ENCODE data around the gene ITGB2.

Gene ITGB2

GRCh38 chr21:44866780-44867179 lies 53.9 kb downstream of the ITGB2 start:
- no peak for DNase-seq

- peak in 1 of 2 donors; percentile 21 for DNase-seq
Observed at GRCh38 chr21:44865561-44866280, 55.0 kb downstream of the ITGB2 start.

- no peak for DNase-seq
Observed at GRCh38 chr21:44862869-44863685, 57.6 kb downstream of the ITGB2 start.

GRCh38 chr21:44858791-44859190 lies 61.9 kb downstream of the ITGB2 start:
- DNase-seq: no peak

- DNase-seq: no peak
Observed at GRCh38 chr21:44858291-44858690, 62.4 kb downstream of the ITGB2 start.

GRCh38 chr21:44857127-44857892 lies 63.4 kb downstream of the ITGB2 start:
- no peak for DNase-seq

- DNase-seq: no peak
Observed at GRCh38 chr21:44856131-44856530, 64.6 kb downstream of the ITGB2 start.

- DNase-seq: no peak
Observed at GRCh38 chr21:44855572-44855971, 65.1 kb downstream of the ITGB2 start.

- DNase-seq: no peak
Observed at GRCh38 chr21:44854664-44855446, 65.8 kb downstream of the ITGB2 start.

GRCh38 chr21:44854391-44854663 lies 66.4 kb downstream of the ITGB2 start:
- DNase-seq: no peak

- DNase-seq: no peak
Observed at GRCh38 chr21:44853601-44854390, 66.9 kb downstream of the ITGB2 start.

GRCh38 chr21:44850905-44851657 lies 69.6 kb downstream of the ITGB2 start:
- DNase-seq: no peak

- no peak for DNase-seq
Observed at GRCh38 chr21:44850208-44850800, 70.4 kb downstream of the ITGB2 start.

GRCh38 chr21:44849616-44850130 lies 71.0 kb downstream of the ITGB2 start:
- no peak for DNase-seq

- DNase-seq: no peak
Observed at GRCh38 chr21:44848821-44849521, 71.7 kb downstream of the ITGB2 start.

- no peak for DNase-seq
Observed at GRCh38 chr21:44847261-44848056, 73.2 kb downstream of the ITGB2 start.

- peak; percentile 38 to 40 for DNase-seq
Observed at GRCh38 chr21:44846485-44847260, 74.0 kb downstream of the ITGB2 start.

- no peak for DNase-seq
Observed at GRCh38 chr21:44846224-44846484, 74.5 kb downstream of the ITGB2 start.

Measured in activated CD4-positive, alpha-beta T cell treated with anti-CD3 and anti-CD28 coated beads for 4 hours (primary cell).